EL (cell line): ENCODE measurements around the gene ATP5F1C.

ENCODE experiments used
- DNase-seq: peaks from one replicate; pipeline ENCODE4 v3.0.0-alpha.2; 2016

ATP5F1C gene

GRCh38 chr10:7853226-7853842, 65.4 kb downstream of the ATP5F1C start:
- no peak for DNase-seq

GRCh38 chr10:7853890-7854289, 65.9 kb downstream of the ATP5F1C start:
- no peak for DNase-seq

GRCh38 chr10:7855205-7855604, 67.2 kb downstream of the ATP5F1C start:
- DNase-seq, result no peak

GRCh38 chr10:7856678-7857077, 68.7 kb downstream of the ATP5F1C start:
- DNase-seq, result no peak

- no peak for DNase-seq
Measured at GRCh38 chr10:7857262-7857661, 69.3 kb downstream of the ATP5F1C start.
